Endothelial cell of hepatic sinusoid (primary cell): Measurements from ENCODE around the gene TMEM14C.

ENCODE experiments used
- in situ Hi-C: cut with HindIII; loops from 2 replicates; pipeline ENCODE4 v1.10.0; 2017; ENCODE audit warnings: low sequenced_read_pairs

The TMEM14C gene

DNA sequence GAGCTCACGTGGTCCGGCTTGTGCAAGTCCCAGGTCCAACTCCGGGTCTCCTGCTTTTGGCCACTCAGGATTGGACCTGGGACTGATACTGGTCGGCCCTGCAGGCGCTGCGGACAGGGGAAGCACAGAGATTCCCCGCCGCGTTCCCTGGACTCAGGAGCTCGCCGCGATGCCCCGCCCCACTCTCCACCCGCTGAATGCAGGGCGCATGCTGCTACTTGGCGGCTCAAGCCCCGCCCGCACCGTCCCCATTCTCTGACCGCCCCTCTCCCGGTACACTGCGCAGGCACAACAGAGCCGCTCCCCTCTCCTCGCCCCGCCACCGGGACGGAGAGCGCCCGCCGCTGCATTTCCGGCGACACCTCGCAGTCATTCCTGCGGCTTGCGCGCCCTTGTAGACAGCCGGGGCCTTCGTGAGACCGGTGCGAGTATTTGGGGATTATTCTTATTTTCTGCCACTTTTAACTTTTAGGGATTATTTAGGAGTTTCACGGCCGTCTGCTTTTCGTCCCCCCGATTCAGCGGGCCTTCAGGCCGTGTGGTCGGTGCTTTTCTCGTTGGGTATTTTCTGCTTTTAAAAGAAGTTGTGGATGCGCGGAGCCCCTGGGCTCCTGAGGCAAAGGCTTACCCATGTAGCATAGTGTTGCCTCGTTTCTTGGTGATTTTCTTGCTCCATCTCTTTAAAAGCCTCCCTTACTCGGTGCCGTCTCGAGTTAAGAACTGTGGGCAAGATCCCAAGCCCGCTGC is at the start of gene TMEM14C:
Gene TMEM14C, plus strand, starts transcription at position 251 of the 747 bp plus-strand sequence. CDS start 1,544 bp downstream, outside the sequence.
- in situ Hi-C loops = no loop called here

- in situ Hi-C loops = loop anchor here (5.0 kb wide), 1 partner anchor 94 kb away; no protein-coding TSS in a partner anchor
Observed at GRCh38 chr6:10676403-10676802, 46.5 kb upstream of the TMEM14C start.

DNA sequence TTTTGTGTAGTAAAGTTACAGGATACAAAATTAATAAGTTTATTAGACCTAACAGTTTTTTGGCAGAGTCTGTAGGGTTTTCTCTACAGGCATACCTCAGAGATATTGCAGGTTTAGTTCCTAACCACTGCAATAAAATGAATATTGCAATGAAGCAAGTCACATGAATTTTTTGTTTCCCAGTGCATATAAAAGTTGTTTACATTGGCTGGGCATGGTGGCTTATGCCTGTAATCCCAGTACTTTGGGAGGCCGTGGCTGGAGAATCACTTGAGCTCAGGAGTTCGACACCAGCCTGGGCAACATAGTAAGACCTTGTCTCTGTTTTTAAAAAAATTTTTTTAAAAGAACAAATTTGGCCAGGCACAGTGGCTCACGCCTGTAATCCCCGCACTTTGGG is 44.4 kb upstream of the TMEM14C start:
- in situ Hi-C loops = loop anchor here (5.0 kb wide), 1 partner anchor 96 kb away; no protein-coding TSS in a partner anchor

GRCh38 chr6:10681795-10682194 is 41.1 kb upstream of the TMEM14C start:
- in situ Hi-C loops = loop anchor here (5.0 kb wide), 1 partner anchor 169 kb away; no protein-coding TSS in a partner anchor

DNA sequence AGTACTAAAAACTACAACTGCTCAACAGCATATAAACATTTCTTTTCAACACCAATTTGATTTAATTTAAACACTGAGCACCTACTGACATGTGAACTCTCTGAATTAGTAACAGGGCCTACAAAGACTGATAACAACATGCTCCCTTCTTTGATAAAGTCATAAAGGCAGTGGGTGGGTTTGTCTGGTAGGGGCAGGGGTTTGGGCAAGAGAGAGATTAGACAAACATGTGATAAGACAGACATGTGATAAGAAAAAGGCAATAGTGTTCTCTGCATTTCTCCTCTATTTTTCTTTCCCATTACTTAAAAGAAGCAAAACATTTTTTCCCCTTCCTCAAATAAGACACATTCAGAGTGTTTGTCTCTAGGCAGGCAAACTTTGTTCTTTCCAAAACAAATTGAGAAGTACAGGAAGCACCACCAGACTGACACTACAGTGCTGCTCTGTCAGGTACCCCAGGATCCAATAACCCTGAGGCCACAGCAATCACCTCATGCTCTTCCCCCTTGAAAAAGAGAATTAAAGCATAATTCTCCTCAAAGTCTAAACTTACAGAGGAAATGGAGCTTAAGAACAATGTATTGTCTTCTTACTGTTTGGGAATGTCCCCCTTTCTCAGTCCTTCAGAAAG is 40.4 kb upstream of the TMEM14C start:
- in situ Hi-C loops = loop anchor here (5.0 kb wide), 1 partner anchor 170 kb away; no protein-coding TSS in a partner anchor

GRCh38 chr6:10684618-10685017 is 38.3 kb upstream of the TMEM14C start:
- in situ Hi-C loops = loop anchor here (5.0 kb wide), 1 partner anchor 172 kb away; no protein-coding TSS in a partner anchor

DNA sequence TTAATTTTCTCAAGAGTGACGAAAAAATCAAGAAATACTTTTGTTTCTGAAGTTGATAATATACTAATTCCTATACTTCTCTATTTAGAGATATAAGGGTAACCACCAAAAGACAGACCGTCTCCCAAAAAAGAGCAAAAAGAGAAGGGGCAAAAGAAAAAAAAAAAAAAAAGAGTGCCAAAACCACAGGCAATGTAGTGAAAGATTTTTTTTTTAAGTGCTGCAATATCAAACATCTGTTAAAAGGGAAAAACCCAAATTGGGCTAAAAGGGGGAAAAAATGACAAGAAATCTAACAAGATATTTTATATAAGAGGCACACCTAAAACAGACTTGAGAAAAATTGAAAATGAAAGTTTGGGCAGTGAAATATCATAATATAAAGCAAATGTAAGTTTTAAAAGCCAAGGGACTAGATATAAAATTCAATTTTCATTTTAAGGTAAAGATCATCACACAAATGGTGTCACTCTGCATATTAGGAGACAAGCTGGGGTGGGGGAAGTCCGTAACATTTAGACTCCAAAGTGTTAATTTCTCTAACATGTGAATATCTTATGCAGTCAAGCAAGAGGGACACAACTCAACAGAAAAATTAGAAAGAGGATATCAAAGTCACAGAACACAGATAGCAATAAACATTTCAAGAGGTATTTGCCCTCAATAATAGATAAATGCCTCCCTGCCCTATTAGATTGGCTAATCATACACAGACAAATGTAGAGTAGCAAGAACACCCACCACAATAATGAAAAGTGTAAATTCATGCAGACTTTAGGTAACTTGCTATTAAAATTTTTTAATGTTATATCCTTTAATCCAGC is 37.6 kb upstream of the TMEM14C start:
- in situ Hi-C loops = no loop called here

GRCh38 chr6:10686901-10687300 is 36.0 kb upstream of the TMEM14C start:
- in situ Hi-C loops = no loop called here

- in situ Hi-C loops = no loop called here
Observed at GRCh38 chr6:10687582-10687981, 35.3 kb upstream of the TMEM14C start.

DNA sequence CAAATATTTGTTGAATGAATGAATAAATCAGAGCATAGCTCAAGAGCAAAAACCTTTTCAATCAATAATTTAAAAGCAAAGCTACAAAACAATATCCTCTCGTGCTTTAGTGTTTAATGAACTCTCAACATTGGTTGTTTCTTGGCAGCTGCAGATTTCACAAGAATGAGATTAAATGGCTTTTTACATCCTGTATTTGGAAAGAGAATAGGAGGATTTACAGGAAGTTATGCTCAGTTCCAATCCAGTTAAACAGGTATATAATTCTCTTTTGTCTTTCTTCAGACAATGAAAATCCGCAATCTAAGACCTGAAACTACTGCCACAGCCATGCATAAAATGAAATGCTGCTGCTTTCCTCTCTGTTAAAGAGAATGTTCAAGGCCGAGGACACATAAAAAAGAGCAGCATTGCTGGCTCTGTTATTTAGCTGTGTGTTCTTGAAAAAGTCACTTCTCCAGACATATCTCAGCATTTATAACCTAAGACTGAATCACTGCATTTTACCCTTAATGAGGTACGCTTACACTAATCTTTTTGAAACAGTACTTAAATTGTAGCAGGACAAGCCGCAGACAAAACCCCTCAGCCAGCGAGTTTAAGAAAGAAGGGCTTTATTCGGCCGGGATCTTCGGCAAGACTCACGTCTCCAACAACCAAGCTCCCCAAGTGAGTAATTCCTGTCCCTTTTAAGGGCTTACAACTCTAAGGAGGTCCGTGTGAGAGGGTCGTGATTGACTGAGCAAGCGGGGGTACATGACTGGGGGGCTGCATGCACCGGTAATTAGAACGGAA is 32.0 kb upstream of the TMEM14C start:
- in situ Hi-C loops = no loop called here

DNA sequence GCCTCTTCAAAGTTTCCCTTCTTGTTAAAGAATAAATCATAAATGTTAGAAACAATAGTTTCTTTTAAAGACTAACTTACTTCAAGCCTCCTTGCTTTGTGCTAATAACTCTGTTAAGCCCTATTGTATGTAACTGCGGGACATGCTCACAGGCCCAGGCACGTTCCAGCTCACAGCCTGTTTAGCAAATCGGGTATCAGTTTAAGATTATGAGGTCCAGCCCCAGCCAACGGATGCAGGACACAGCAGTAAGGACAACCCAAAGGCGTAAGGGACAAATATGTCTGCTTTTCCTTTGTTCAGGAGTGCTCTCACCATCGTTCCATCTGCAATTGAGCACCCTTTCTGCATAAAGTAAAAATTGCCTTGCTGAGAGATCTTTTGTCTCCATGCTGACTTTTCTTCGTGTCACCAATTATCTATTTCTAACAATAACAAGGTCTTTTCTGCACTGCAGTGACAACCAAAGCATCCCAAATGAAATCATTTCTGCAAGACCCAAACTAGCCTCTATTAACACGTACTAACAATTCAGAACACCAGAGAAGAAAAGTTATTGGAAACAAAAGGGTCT is 29.8 kb upstream of the TMEM14C start:
- in situ Hi-C loops = no loop called here

- in situ Hi-C loops = no loop called here
Observed at GRCh38 chr6:10694302-10695085, 28.4 kb upstream of the TMEM14C start, which contains the start of the genes C6orf52 and PAK1IP1. TSS of gene C6orf52 (minus strand) at chr6:10694616. CDS start at chr6:10687550, 7,066 bp downstream. TSS of gene PAK1IP1 (plus strand) at chr6:10694972. CDS start at chr6:10694986, 14 bp downstream.

DNA sequence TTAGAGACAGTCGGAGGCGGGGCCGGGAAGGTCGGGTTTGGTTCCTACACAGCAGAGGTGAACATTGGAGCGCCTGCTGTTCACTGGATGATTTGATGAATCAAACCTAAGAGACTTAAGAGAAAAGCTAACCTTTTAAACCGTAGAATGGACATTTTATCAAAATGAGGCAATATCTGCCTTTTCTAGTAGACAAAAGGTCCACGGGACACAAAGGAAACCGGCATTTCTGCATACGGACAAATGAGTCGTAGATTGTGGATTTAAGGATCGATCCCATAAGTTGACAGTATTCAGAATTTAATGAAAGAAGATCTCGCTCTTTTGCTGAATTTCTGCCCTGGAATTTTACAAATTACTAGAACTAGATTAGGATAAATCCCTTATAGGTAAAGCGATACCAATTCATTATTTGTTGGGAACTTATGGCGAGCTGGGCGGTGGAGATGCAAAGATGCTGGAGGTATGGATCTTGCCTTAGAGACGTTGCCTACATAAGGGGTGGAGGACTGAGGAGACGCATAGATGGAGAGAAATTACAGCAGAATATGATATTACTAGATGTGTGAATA is 27.7 kb upstream of the TMEM14C start:
- in situ Hi-C loops = no loop called here

GRCh38 chr6:10696655-10697054 is 26.2 kb upstream of the TMEM14C start:
- in situ Hi-C loops = no loop called here

DNA sequence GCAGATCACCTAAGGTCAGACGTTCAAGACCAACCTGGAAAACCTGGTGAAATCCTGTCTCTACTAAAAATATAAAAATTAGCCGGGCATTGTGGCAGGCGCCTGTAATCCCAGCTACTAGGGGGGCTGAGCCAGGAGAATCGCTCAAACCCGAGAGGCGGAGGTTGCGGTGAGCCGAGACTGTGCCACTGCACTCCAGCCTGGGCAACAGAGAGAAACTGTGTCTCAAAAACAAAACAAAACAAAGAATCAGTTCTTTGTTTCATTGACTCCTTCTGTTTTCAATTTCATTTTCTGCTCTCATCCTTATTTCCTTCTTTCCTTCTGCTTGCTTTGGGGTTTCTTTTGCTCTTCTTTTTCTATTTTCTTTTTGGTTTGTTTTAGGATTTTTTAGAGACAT is 8.9 kb upstream of the TMEM14C start:
- in situ Hi-C loops = no loop called here

- in situ Hi-C loops = no loop called here
Observed at GRCh38 chr6:10719296-10719963, 3.4 kb upstream of the TMEM14C start.

- in situ Hi-C loops = no loop called here
Observed at GRCh38 chr6:10719964-10720264, 3.0 kb upstream of the TMEM14C start.

DNA sequence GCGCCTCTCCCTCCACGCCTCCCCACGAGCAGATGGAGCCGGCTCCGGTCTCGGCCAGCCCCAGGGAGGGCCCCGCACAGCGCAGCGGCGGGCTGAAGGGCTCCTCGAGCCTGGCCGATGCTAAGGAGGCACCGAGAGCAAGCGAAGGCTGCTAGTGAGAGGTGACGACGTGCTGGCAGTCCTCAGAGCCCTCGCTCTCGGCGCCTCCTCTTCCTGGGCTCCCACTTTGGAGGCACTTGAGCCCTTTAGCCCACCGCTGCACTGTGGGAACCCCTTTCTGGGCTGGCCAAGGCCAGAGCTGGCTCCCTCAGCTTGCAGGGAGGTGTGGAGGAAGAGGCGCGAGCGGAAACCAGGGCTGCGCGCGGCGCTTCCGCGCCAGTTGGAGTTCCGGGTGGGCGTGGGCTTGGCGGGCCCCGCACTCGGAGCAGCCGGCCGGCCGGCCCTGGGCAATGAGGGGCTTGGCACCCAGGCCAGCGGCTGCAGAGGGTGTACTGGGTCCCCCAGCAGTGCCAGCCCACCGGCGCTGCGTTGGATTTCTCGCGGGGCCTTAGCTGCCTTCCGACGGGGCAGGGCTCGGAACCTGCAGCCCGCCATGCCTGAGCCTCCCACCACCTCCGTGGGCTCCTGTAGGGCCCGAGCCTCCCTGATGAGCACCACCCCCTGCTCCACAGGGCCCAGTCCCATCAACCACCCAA is 2.5 kb upstream of the TMEM14C start:
- in situ Hi-C loops = no loop called here
